ENCODE data around the gene ELMO1. TPM values are rescaled to one million over a fixed set of nuclear protein-coding genes. Genes with fewer than 3 reads are reported as not detected.

ELMO1 gene
- polyA plus RNA-seq, 1 donor (not counting 4 experiments of a cell fraction or from before 2014, with no cell fraction given): not detected

GRCh38 chr7:37424521-37424920, 24.1 kb downstream of the ELMO1 start:
- H3K9me1 ChIP-seq (ENCODE audit: control insufficient read depth, extremely low read depth, insufficient read depth, low read length): no peaks in the 10 kb centered on the region
- dilution Hi-C loops (cut with MboI; ENCODE audit: extremely low pct_ligation_motif_present, low sequenced_read_pairs): no loop called here

DNA sequence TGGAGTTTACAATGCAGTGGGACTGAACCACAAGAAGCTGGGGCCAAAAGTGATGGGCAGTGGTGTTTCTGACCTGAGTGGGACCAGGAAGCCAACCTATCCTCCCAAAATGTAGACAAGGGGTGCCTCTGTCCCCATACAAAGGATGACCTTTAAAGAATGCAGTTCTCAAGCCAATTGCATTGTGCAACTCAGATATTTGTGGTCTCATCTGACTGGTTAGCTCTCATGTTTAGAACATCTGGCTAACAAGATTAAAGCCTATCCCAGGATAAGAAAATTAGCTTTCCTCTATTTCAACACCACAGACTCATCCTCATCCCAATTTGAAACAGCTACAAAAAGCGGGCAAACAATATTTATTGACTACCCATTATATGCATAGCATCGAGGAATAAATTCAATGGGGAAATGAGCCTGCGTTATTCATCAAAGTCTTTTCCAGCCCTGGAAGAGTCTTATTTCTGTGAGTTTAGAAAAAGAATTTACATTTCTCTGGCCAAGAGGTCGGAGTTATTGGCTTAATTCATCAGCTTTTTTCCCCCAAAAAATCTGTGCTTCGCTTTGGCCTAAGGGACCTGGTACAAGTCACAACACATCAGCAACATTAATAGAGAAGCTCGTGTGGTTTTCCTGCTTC, 26.7 kb downstream of the ELMO1 start:
- Histone ChIP-seq H2AFZ (ENCODE audit: control insufficient read depth, low read length) (no peak overlapping the region), H3K9ac (ENCODE audit: control insufficient read depth, extremely low read depth, insufficient read depth, low read length) (no peak overlapping the region), H3K79me2 (ENCODE audit: control insufficient read depth, insufficient read depth, low read length) (no peaks in the 10 kb centered on the region), H3K4me3 (ENCODE audit: control insufficient read depth in 2 of 3, extremely low read depth in 1 of 3, insufficient read depth in 2 of 3, low read depth in 1 of 3, low read length in 3 of 3) (no peak overlapping the region), H3K9me3 (ENCODE audit: control insufficient read depth, low read depth, low read length) (no peaks in the 10 kb centered on the region), H3K36me3 (ENCODE audit: control insufficient read depth in 2 of 2, extremely low read depth in 1 of 2, insufficient read depth in 2 of 2, low read length in 2 of 2) (no peaks in the 10 kb centered on the region), H3K9me1 (ENCODE audit: control insufficient read depth, extremely low read depth, insufficient read depth, low read length) (no peaks in the 10 kb centered on the region), H3K27ac (ENCODE audit: control insufficient read depth, insufficient read depth, low read length) (no peak overlapping the region), H3K4me1 (ENCODE audit: control insufficient read depth, extremely low read depth, insufficient read depth, low read length) (no peaks in the 10 kb centered on the region), H4K20me1 (ENCODE audit: control insufficient read depth, extremely low read depth, insufficient read depth, low read length) (no peaks in the 10 kb centered on the region), H3K27me3 (ENCODE audit: control insufficient read depth, extremely low read depth, insufficient read depth, low read length) (no peaks in the 10 kb centered on the region), H3K4me2 (ENCODE audit: control insufficient read depth, extremely low read depth, insufficient read depth, low read depth, low read length) (no peak overlapping the region)
- FAIRE-seq (no peak), DNase-seq (ENCODE audit: low read depth, low spot score) (no peak)
- dilution Hi-C loops (cut with MboI; ENCODE audit: extremely low pct_ligation_motif_present, low sequenced_read_pairs): no loop called here
- no peak for TF ChIP-seq EZH2 (IDR thresholded peaks at IDR 0.05; ENCODE audit: low read length)
- TF ChIP-seq, protein P1, sequence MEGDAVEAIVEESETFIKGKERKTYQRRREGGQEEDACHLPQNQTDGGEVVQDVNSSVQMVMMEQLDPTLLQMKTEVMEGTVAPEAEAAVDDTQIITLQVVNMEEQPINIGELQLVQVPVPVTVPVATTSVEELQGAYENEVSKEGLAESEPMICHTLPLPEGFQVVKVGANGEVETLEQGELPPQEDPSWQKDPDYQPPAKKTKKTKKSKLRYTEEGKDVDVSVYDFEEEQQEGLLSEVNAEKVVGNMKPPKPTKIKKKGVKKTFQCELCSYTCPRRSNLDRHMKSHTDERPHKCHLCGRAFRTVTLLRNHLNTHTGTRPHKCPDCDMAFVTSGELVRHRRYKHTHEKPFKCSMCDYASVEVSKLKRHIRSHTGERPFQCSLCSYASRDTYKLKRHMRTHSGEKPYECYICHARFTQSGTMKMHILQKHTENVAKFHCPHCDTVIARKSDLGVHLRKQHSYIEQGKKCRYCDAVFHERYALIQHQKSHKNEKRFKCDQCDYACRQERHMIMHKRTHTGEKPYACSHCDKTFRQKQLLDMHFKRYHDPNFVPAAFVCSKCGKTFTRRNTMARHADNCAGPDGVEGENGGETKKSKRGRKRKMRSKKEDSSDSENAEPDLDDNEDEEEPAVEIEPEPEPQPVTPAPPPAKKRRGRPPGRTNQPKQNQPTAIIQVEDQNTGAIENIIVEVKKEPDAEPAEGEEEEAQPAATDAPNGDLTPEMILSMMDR (optimal IDR thresholded peaks at IDR 0.05 in 1 of 3, IDR thresholded peaks at IDR 0.05 in 1 of 3, conservative IDR thresholded peaks at IDR 0.05 in 1 of 3; ENCODE audit: extremely low read depth in 1 of 3, insufficient read depth in 2 of 3, low read length in 3 of 3): no peak

More at GRCh38 chr7:37424521-37424920, 24.1 kb downstream of the ELMO1 start:
- H3K9ac ChIP-seq (ENCODE audit: control insufficient read depth, extremely low read depth, insufficient read depth, low read length): no peak overlapping the region
- no peak overlapping the region for H3K27ac ChIP-seq (ENCODE audit: control insufficient read depth, insufficient read depth, low read length)
- H3K4me2 ChIP-seq (ENCODE audit: control insufficient read depth, extremely low read depth, insufficient read depth, low read depth, low read length): no peak overlapping the region
- H2AFZ ChIP-seq (ENCODE audit: control insufficient read depth, low read length): no peak overlapping the region
- no peak overlapping the region for H3K4me3 ChIP-seq (ENCODE audit: control insufficient read depth in 2 of 3, extremely low read depth in 1 of 3, insufficient read depth in 2 of 3, low read depth in 1 of 3, low read length in 3 of 3)
- H4K20me1 ChIP-seq (ENCODE audit: control insufficient read depth, extremely low read depth, insufficient read depth, low read length): no peaks in the 10 kb centered on the region
- no peaks in the 10 kb centered on the region for H3K4me1 ChIP-seq (ENCODE audit: control insufficient read depth, extremely low read depth, insufficient read depth, low read length)
- H3K27me3 ChIP-seq (ENCODE audit: control insufficient read depth, extremely low read depth, insufficient read depth, low read length): no peaks in the 10 kb centered on the region
- TF ChIP-seq EZH2 (IDR thresholded peaks at IDR 0.05; ENCODE audit: low read length): no peak
- TF ChIP-seq, protein P1 (optimal IDR thresholded peaks at IDR 0.05 in 1 of 3, IDR thresholded peaks at IDR 0.05 in 1 of 3, conservative IDR thresholded peaks at IDR 0.05 in 1 of 3; ENCODE audit: extremely low read depth in 1 of 3, insufficient read depth in 2 of 3, low read length in 3 of 3): no peak
- no peaks in the 10 kb centered on the region for H3K36me3 ChIP-seq (ENCODE audit: control insufficient read depth in 2 of 2, extremely low read depth in 1 of 2, insufficient read depth in 2 of 2, low read length in 2 of 2)
- H3K79me2 ChIP-seq (ENCODE audit: control insufficient read depth, insufficient read depth, low read length): no peaks in the 10 kb centered on the region
- DNase-seq (ENCODE audit: low read depth, low spot score) (no peak), FAIRE-seq (no peak)
- no peaks in the 10 kb centered on the region for H3K9me3 ChIP-seq (ENCODE audit: control insufficient read depth, low read depth, low read length)

Measured in keratinocyte (primary cell).